CD14-positive monocyte (primary cell): Measurements from ENCODE around the gene ATXN2. TPM values are rescaled to one million over a fixed set of nuclear protein-coding genes. Genes with fewer than 3 reads are reported as not detected.

Experiments used
- DNase-seq, 3 donors: peaks; one replicate each; pipeline ENCODE4 v3.0.0-alpha.2; 2011 to 2022
- H2AFZ ChIP-seq: 2 replicates; pipeline ENCODE4 v1.6.0; 2012; ENCODE audit warnings: mild to moderate bottlenecking, low read depth, low read length, inconsistent platforms; ENCODE audit not compliant: insufficient read depth, poor library complexity, severe bottlenecking
- H3K27ac ChIP-seq, 2 donors: 1 replicate in 1 of 2; 2 replicates in 1 of 2; pipeline ENCODE4 v1.5.1; 2012 to 2013; ENCODE audit warnings: low read length in 2 of 2, control low read depth in 1 of 2, inconsistent platforms in 1 of 2, low read depth in 1 of 2, mild to moderate bottlenecking in 1 of 2
- H3K27me3 ChIP-seq, 2 donors: one replicate each; pipeline versions ENCODE4 v1.6.0 to v1.6.1; 2011 to 2013; ENCODE audit warnings: low read length in 2 of 2; ENCODE audit not compliant: control insufficient read depth in 2 of 2, insufficient read depth in 2 of 2
- H3K36me3 ChIP-seq, 2 donors: replicated peaks in 1 of 2; 1 replicate in 1 of 2; 2 replicates in 1 of 2; pipeline versions ENCODE4 v1.5.1 to v1.6.1; 2012 to 2013; ENCODE audit warnings: low read length in 2 of 2, control low read depth in 1 of 2, inconsistent platforms in 1 of 2, mild to moderate bottlenecking in 1 of 2; ENCODE audit not compliant: insufficient read depth in 2 of 2, control insufficient read depth in 1 of 2
- H3K4me1 ChIP-seq, 2 donors: 1 replicate in 1 of 2; 2 replicates in 1 of 2; pipeline versions ENCODE4 v1.5.1 to v1.6.1; 2012 to 2013; ENCODE audit warnings: low read length in 2 of 2, control low read depth in 1 of 2, inconsistent platforms in 1 of 2, mild to moderate bottlenecking in 1 of 2, moderate library complexity in 1 of 2; ENCODE audit not compliant: insufficient read depth in 2 of 2, control insufficient read depth in 1 of 2
- H3K4me2 ChIP-seq: replicated peaks from 2 replicates; pipeline ENCODE3; 2012; ENCODE audit warnings: low read length, moderate library complexity, mild to moderate bottlenecking; ENCODE audit not compliant: poor library complexity, severe bottlenecking; ENCODE audit errors: extremely low read depth
- H3K4me3 ChIP-seq, 3 experiments: fragments of 200-600 bp in 1 of 3; sonication (generic) in 1 of 3; replicated peaks in 1 of 3; 1 replicate in 2 of 3; 2 replicates in 1 of 3; pipeline ENCODE4 v1.5.1; 2011 to 2013; ENCODE audit warnings: low read length in 3 of 3, mild to moderate bottlenecking in 3 of 3, control low read depth in 2 of 3, low read depth in 2 of 3, inconsistent platforms in 1 of 3, moderate library complexity in 1 of 3
- H3K79me2 ChIP-seq: 2 replicates; pipeline ENCODE4 v1.6.0; 2012; ENCODE audit warnings: mild to moderate bottlenecking, control low read depth, inconsistent platforms, low read length, moderate library complexity; ENCODE audit not compliant: insufficient read depth
- H3K9ac ChIP-seq: 2 replicates; pipeline ENCODE4 v1.6.0; 2017; ENCODE audit warnings: low read length, mild to moderate bottlenecking; ENCODE audit not compliant: insufficient read depth, poor library complexity, severe bottlenecking
- H3K9me3 ChIP-seq, 2 donors: replicated peaks in 1 of 2; 1 replicate in 1 of 2; 2 replicates in 1 of 2; pipeline versions ENCODE4 v1.5.1 to v1.6.1; 2012 to 2013; ENCODE audit warnings: low read length in 2 of 2, control low read depth in 1 of 2; ENCODE audit not compliant: control insufficient read depth in 1 of 2, insufficient read depth in 1 of 2
- H4K20me1 ChIP-seq: 2 replicates; pipeline ENCODE4 v1.6.0; 2012; ENCODE audit warnings: mild to moderate bottlenecking, low read length, control low read depth, moderate library complexity; ENCODE audit not compliant: insufficient read depth
- H3K27ac Mint-ChIP-seq, 7 donors: one replicate each; pipeline ENCODE4 v1.8.0; 2020; ENCODE audit warnings: mild to moderate bottlenecking in 7 of 7, mixed read lengths in 7 of 7, moderate library complexity in 6 of 7, inconsistent platforms in 2 of 7
- H3K27me3 Mint-ChIP-seq, 3 donors: one replicate each; pipeline ENCODE4 v1.8.0; 2021 to 2022; ENCODE audit warnings: low read depth in 3 of 3, mild to moderate bottlenecking in 3 of 3, mixed read lengths in 3 of 3, moderate library complexity in 3 of 3, inconsistent platforms in 1 of 3
- H3K36me3 Mint-ChIP-seq, 2 donors: one replicate each; pipeline ENCODE4 v1.8.0; 2020; ENCODE audit warnings: mixed read lengths in 2 of 2, inconsistent platforms in 1 of 2, mild to moderate bottlenecking in 1 of 2
- H3K4me1 Mint-ChIP-seq: one replicate; pipeline ENCODE4 v1.8.0; 2020; ENCODE audit warnings: mild to moderate bottlenecking, mixed read lengths
- H3K4me3 Mint-ChIP-seq, 2 donors: one replicate each; pipeline ENCODE4 v1.8.0; 2020; ENCODE audit warnings: mild to moderate bottlenecking in 2 of 2, mixed read lengths in 2 of 2, moderate library complexity in 1 of 2
- H3K9me3 Mint-ChIP-seq, 7 donors: one replicate each; pipeline ENCODE4 v1.8.0; 2020 to 2022; ENCODE audit warnings: mixed read lengths in 7 of 7, mild to moderate bottlenecking in 6 of 7, moderate library complexity in 6 of 7, inconsistent platforms in 2 of 7
- WGBS: methylation state at CpG from one replicate; pipeline ENCODE4 v1.1.5; 2013; ENCODE audit warnings: missing lambda C conversion rate; ENCODE audit not compliant: insufficient coverage; 5-methylcytosine and 5-hydroxymethylcytosine counted together
- intact Hi-C, 2 donors: fragments of 100-400 bp; cut with micrococcal nuclease; formaldehyde crosslinking; loops; one replicate each; pipeline versions ENCODE4 v1.15.0 to v1.15.1; 2023
- polyA plus RNA-seq, 3 donors: library from polyadenylated mRNA; depleted of rRNA in 1 of 3; unstranded in 2 of 3; stranded (reverse) in 1 of 3; fragments of 300-500 nt in 2 of 3; fragments of >200 nt in 1 of 3; fragmentation: Illumina TruSeq in 2 of 3; gene quantifications; 1 replicate in 2 of 3; 2 replicates in 1 of 3; pipeline ENCODE4 v1.2.3, GENCODE V29; 2012 to 2021
- TF ChIP-seq, protein P1 (sequence below): fragments of 200-600 bp; IDR thresholded peaks from one replicate; pipeline ENCODE4 v1.8.0; 2022; ENCODE audit warnings: antibody characterized with exemption, mild to moderate bottlenecking

Gene ATXN2
- polyA plus RNA-seq, 3 donors: 4.3 to 28.8 (median 11.9) TPM

DNA sequence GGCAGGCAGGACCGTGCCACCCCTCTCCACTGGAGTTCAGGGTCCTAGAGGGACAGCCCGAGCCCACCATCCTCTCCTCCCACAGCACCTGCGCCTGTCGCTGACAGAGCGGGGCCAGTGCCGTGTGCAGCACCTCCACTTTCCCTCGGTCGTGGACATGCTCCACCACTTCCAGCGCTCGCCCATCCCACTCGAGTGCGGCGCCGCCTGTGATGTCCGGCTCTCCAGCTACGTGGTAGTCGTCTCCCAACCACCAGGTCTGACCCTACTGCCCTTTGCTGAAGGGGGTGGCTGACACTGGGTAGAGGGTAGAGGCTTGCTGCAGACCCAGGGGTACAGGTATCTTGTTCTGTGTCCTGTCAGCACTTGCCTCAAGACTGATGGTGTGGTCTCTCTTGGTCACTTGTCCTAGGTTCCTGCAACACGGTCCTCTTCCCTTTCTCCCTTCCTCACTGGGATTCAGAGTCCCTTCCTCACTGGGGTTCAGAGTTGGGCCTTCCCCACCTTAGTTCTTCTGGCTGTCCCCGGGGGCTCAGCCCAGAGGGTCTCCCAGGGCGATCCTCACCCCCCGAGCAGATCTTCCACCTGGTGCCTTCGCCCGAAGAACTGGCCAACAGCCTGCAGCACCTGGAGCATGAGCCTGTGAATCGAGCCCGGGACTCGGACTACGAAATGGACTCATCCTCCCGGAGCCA, 151.4 kb downstream of the ATXN2 start:
- H3K36me3 ChIP-seq: peaks cover 72 to 81% of the 10 kb centered on the region in 2 donors

More for the DNA sequence above, 151.4 kb downstream of the ATXN2 start:
- H3K9me3 Mint-ChIP-seq: no peaks in the 10 kb centered on the region
- Histone ChIP-seq H3K27ac (peak overlapping the region; percentile 29 to 58), H3K4me3 (no peak overlapping the region), H3K4me2 (no peak overlapping the region), H3K9me3 (no peaks in the 10 kb centered on the region), H3K4me1 (peaks cover 48 to 60% of the 10 kb centered on the region in 2 donors), H4K20me1 (peaks cover 100% of the 10 kb centered on the region), H3K79me2 (peaks cover 79% of the 10 kb centered on the region), H3K9ac (no peak overlapping the region), H2AFZ (no peak overlapping the region), H3K27me3 (no peaks in the 10 kb centered on the region)
- intact Hi-C loops: loop anchor here (5.0 kb wide), 1 partner anchor 40 kb away; the partner anchor contains the start of gene SH2B3 (in 2 of the 2)
- H3K4me3 Mint-ChIP-seq: no peak overlapping the region
- TF ChIP-seq, protein P1, sequence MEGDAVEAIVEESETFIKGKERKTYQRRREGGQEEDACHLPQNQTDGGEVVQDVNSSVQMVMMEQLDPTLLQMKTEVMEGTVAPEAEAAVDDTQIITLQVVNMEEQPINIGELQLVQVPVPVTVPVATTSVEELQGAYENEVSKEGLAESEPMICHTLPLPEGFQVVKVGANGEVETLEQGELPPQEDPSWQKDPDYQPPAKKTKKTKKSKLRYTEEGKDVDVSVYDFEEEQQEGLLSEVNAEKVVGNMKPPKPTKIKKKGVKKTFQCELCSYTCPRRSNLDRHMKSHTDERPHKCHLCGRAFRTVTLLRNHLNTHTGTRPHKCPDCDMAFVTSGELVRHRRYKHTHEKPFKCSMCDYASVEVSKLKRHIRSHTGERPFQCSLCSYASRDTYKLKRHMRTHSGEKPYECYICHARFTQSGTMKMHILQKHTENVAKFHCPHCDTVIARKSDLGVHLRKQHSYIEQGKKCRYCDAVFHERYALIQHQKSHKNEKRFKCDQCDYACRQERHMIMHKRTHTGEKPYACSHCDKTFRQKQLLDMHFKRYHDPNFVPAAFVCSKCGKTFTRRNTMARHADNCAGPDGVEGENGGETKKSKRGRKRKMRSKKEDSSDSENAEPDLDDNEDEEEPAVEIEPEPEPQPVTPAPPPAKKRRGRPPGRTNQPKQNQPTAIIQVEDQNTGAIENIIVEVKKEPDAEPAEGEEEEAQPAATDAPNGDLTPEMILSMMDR: no peak
- peak overlapping the region; percentile 22 to 88 (median 68) for H3K27ac Mint-ChIP-seq
- peaks cover 0 to 3% (median 0%) of the 10 kb centered on the region in 3 donors for H3K27me3 Mint-ChIP-seq
- WGBS: 97% methylated on average over 21 of the region's 28 CpGs
- H3K4me1 Mint-ChIP-seq: peaks cover 71% of the 10 kb centered on the region
- DNase-seq: no peak
- H3K36me3 Mint-ChIP-seq: peaks cover 62 to 68% of the 10 kb centered on the region in 2 donors
